Upper lobe of left lung (tissue), 6 donors: ENCODE results near the gene SSTR3. TPM values are rescaled to one million over a fixed set of nuclear protein-coding genes. Genes with fewer than 3 reads are reported as not detected.

ENCODE experiments used
- ATAC-seq, 2 donors: fragments of 200-7000 bp; cut with Tn5 transposase; one replicate each; pipeline ENCODE4 v1.9.1; 2022; ENCODE audit warnings: mild to moderate bottlenecking in 2 of 2, moderate library complexity in 2 of 2; ENCODE audit not compliant: low FRiP score in 2 of 2
- DNase-seq, 2 donors: peaks; one replicate each; pipeline ENCODE4 v3.0.0-alpha.2; 2019 to 2020
- H3K27ac ChIP-seq, 4 donors: fragments of 200-600 bp; sonication (generic); one replicate each; pipeline ENCODE4 v1.5.1; 2016 to 2019
- H3K27me3 ChIP-seq, 4 donors: fragments of 200-600 bp; sonication (generic); one replicate each; pipeline ENCODE4 v1.5.1; 2017 to 2019
- H3K36me3 ChIP-seq, 4 donors: fragments of 200-600 bp; sonication (generic); one replicate each; pipeline ENCODE4 v1.5.1; 2016 to 2019
- H3K4me1 ChIP-seq, 4 donors: fragments of 200-600 bp; sonication (generic); one replicate each; pipeline ENCODE4 v1.5.1; 2018 to 2019
- H3K4me3 ChIP-seq, 4 donors: fragments of 200-600 bp; sonication (generic); one replicate each; pipeline ENCODE4 v1.5.1; 2017 to 2019; ENCODE audit warnings: mild to moderate bottlenecking in 2 of 4, moderate library complexity in 1 of 4
- H3K9me3 ChIP-seq, 4 donors: fragments of 200-600 bp; sonication (generic); one replicate each; pipeline ENCODE4 v1.5.1; 2018 to 2019
- CTCF ChIP-seq, 6 experiments: fragments of 450-650 bp in 4 of 6; fragments of 200-600 bp in 2 of 6; sonication (generic) in 2 of 6; IDR thresholded peaks; one replicate each; pipeline ENCODE4 v1.5.1; 2016 to 2019; ENCODE audit warnings: antibody characterized with exemption in 6 of 6
- EP300 ChIP-seq, 4 donors: sonication (generic); formaldehyde crosslinking; IDR thresholded peaks; one replicate each; pipeline ENCODE4 v1.5.1; 2017; ENCODE audit warnings: antibody characterized with exemption in 4 of 4, control low read depth in 2 of 4
- POLR2A ChIP-seq, 4 donors: fragments of 450-650 bp; IDR thresholded peaks; one replicate each; pipeline ENCODE4 v1.5.1; 2016 to 2017; ENCODE audit warnings: antibody characterized with exemption in 4 of 4, mild to moderate bottlenecking in 2 of 4
- POLR2AphosphoS5 ChIP-seq, 2 donors: sonication (generic); formaldehyde crosslinking; IDR thresholded peaks; one replicate each; pipeline ENCODE4 v1.5.1; 2017; ENCODE audit warnings: antibody characterized with exemption in 2 of 2
- WGBS, 2 donors: methylation state at CpG; one replicate each; pipeline ENCODE4 v1.1.5; 2017 to 2018; 5-methylcytosine and 5-hydroxymethylcytosine counted together
- total RNA-seq, 6 donors: library from RNA; depleted of rRNA in 4 of 6; stranded (reverse); fragments of >200 nt in 4 of 6; gene quantifications; one replicate each; pipeline versions ENCODE4 v1.1.0 to v1.2.1, GENCODE V29; 2016 to 2021
- donor health status: DM: no; HTN: no; CAD: no; lungs with moderate emphysema.
- donor health status: DM: no; HTN: yes; CAD: no; lungs with severe emphysema.

The SSTR3 gene
- total RNA-seq, 6 donors from 2014 or later: 0.06 to 0.13 TPM; not detected in 4

DNA sequence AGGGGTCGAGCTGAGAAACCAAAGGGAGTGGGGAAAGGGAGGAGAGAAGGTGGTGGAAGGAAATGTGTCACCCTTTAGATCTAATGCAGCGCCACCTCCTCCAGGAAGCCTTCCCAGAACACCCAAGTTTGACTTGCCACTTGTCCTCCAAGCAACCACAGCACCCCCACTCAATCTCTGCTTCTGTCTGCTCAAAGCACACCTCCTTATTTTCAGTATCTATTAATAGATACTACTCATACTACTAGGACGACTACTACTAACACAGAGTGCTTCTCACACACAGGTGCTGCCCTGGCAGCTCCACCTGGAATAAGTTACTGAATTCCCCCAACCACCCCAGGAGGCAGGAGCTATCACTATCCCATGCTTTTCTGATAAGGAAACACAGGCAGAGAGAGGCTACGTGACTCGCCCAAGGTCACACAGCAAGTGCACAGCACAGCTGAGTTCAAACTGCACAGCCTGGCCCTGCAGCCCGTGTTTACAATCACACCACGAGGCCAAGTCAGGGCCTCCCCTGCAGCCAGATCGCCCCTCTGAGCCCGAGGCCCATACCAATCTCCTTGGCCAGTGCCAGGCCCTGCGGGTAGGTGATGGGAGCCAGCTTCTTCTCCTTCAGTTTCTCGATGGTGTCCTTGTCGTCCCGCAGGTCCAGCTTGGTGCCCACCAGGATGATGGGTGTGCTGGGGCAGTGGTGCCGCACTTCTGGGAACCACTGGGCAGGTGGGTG lies 18.6 kb upstream of the SSTR3 start:
- no peaks in the 10 kb centered on the region for H3K36me3 ChIP-seq
- H3K4me1 ChIP-seq: peaks cover 8 to 40% (median 27%) of the 10 kb centered on the region in 4 donors
- peak overlapping the region; percentile 75 to 88 (median 81) for H3K27ac ChIP-seq
- TF ChIP-seq CTCF (IDR thresholded peaks at IDR 0.05) (no peak), POLR2AphosphoS5 (IDR thresholded peaks at IDR 0.05) (no peak), EP300 (IDR thresholded peaks at IDR 0.05) (no peak), POLR2A (IDR thresholded peaks at IDR 0.05) (no peak)
- WGBS, 2 donors: 70 to 71% methylated on average over 12 of the region's 14 CpGs
- H3K27me3 ChIP-seq: no peaks in the 10 kb centered on the region
- no peak overlapping the region for H3K4me3 ChIP-seq
- no peaks in the 10 kb centered on the region for H3K9me3 ChIP-seq
- DNase-seq (no peak), ATAC-seq (no peak)

GRCh38 chr22:37229805-37230672 lies 17.8 kb upstream of the SSTR3 start:
- Histone ChIP-seq H3K4me1 (peaks cover 8 to 40% (median 27%) of the 10 kb centered on the region in 4 donors), H3K27me3 (no peaks in the 10 kb centered on the region), H3K36me3 (no peaks in the 10 kb centered on the region), H3K9me3 (no peaks in the 10 kb centered on the region), H3K27ac (peak overlapping the region; percentile 75 to 88 (median 81)), H3K4me3 (no peak overlapping the region)
- peak; percentile 67 to 68 for ATAC-seq
- peak in 1 of 2 donors; percentile 86 for DNase-seq
- 33 to 47% methylated on average over 3 to 4 of the region's 8 CpGs for WGBS, 2 donors
- TF ChIP-seq POLR2AphosphoS5 (IDR thresholded peaks at IDR 0.05) (peak in 1 of 2 donors; percentile 28), CTCF (IDR thresholded peaks at IDR 0.05) (no peak)

DNA sequence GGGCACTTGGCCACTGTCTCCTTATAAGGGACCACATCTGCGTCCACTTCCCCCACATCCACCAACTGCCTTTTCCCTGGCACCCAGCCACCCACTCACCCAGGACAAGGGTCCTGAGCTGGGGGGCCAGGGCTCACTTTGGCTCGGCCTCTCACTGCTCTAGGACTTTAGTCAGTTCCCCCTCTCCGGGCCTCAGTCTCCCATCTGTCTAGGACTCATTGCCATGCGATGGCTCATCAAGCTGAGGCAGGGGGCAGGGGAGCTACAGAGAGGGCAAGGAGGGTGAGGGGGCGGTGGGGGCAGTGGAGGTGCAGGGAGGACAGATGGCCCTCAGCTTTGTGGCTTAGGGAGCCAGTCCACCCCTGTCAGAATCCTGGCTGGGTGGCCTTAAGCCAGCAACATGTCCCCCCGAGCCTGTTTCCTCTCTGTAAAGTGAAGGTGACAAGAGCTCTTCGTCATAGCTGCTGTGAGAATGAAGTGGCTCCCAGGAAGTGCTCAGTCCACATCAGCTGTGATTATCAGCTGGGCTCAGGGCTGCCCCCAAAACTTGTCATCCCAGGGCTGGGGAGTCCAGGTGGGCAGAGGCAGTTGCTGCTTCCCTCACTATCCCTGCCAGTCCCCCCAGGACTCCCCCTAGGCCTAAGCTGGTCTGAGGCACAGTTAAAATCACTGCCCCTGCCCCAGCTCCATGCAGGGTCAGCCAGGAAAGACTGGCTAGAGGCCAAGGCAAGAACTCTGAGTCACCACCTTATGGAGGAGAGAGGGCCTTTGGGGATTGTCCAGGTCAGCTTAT lies 16.9 kb upstream of the SSTR3 start:
- Histone ChIP-seq H3K9me3 (no peaks in the 10 kb centered on the region), H3K27ac (peak overlapping the region; percentile 75 to 88 (median 81)), H3K27me3 (no peaks in the 10 kb centered on the region), H3K4me3 (no peak overlapping the region), H3K36me3 (no peaks in the 10 kb centered on the region), H3K4me1 (peaks cover 8 to 40% (median 25%) of the 10 kb centered on the region in 4 donors)
- peak in 1 of 2 donors; percentile 3 for ATAC-seq
- WGBS, 2 donors: 44 to 71% methylated on average over 4 to 6 of the region's 7 CpGs
- DNase-seq: no peak
- TF ChIP-seq EP300 (IDR thresholded peaks at IDR 0.05): no peak
- no peak for TF ChIP-seq POLR2AphosphoS5 (IDR thresholded peaks at IDR 0.05)
- no peak for TF ChIP-seq CTCF (IDR thresholded peaks at IDR 0.05)
- no peak for TF ChIP-seq POLR2A (IDR thresholded peaks at IDR 0.05)

GRCh38 chr22:37228106-37229011 lies 16.1 kb upstream of the SSTR3 start:
- H3K9me3 ChIP-seq: no peaks in the 10 kb centered on the region
- H3K4me3 ChIP-seq: no peak overlapping the region
- no peak for TF ChIP-seq POLR2A (IDR thresholded peaks at IDR 0.05)
- TF ChIP-seq CTCF (IDR thresholded peaks at IDR 0.05): no peak
- no peak for TF ChIP-seq EP300 (IDR thresholded peaks at IDR 0.05)
- no peak for TF ChIP-seq POLR2AphosphoS5 (IDR thresholded peaks at IDR 0.05)
- peak in 1 of 2 donors; percentile 54 for DNase-seq
- no peaks in the 10 kb centered on the region for H3K27me3 ChIP-seq
- peak overlapping the region; percentile 75 to 88 (median 81) for H3K27ac ChIP-seq
- H3K4me1 ChIP-seq: peaks cover 8 to 40% (median 25%) of the 10 kb centered on the region in 4 donors
- WGBS, 2 donors: 44 to 48% methylated on average over 11 to 19 of the region's 20 CpGs
- peak in 1 of 2 donors; percentile 26 for ATAC-seq
- no peaks in the 10 kb centered on the region for H3K36me3 ChIP-seq
